ENCODE measurements around the gene RASGRP2. TPM values are rescaled to one million over a fixed set of nuclear protein-coding genes. Genes with fewer than 3 reads are reported as not detected.

Gene RASGRP2
- total and polyA plus RNA-seq, 9 donors = 2.1 to 18.9 (median 7.6) TPM

DNA sequence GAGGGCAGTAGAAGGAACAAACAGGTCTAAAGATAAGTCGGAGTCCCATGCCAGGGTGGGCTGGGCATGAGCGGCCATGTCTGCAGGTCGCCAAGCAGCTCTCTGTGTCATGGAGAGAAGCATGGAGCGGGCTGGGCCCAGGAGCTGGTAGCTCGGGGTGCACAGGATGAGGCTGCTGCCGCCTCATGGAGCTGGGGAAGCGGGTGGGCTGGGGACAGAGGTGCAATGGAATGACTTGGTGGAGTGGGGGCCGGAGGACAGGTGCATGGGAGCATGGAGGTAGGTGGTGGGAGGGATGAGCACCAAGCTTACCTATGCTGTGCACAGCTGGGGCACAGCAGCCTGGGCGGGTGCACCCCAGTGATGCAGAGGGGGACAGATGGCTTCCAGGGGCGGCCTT is 24.5 kb downstream of the RASGRP2 start:
- Histone ChIP-seq H3K4me1 (ENCODE audit: insufficient read depth) (no peaks in the 10 kb centered on the region), H3K27me3 (no peaks in the 10 kb centered on the region), H3K36me3 (no peaks in the 10 kb centered on the region), H3K9me3 (no peaks in the 10 kb centered on the region), H3K4me3 (no peak overlapping the region), H3K27ac (no peak overlapping the region)
- intact Hi-C loops (cut with DNase I) = no loop called here
- no peak for TF ChIP-seq POLR2A (IDR thresholded peaks at IDR 0.05)
- no peak for TF ChIP-seq EP300 (IDR thresholded peaks at IDR 0.05)
- TF ChIP-seq, protein P1, sequence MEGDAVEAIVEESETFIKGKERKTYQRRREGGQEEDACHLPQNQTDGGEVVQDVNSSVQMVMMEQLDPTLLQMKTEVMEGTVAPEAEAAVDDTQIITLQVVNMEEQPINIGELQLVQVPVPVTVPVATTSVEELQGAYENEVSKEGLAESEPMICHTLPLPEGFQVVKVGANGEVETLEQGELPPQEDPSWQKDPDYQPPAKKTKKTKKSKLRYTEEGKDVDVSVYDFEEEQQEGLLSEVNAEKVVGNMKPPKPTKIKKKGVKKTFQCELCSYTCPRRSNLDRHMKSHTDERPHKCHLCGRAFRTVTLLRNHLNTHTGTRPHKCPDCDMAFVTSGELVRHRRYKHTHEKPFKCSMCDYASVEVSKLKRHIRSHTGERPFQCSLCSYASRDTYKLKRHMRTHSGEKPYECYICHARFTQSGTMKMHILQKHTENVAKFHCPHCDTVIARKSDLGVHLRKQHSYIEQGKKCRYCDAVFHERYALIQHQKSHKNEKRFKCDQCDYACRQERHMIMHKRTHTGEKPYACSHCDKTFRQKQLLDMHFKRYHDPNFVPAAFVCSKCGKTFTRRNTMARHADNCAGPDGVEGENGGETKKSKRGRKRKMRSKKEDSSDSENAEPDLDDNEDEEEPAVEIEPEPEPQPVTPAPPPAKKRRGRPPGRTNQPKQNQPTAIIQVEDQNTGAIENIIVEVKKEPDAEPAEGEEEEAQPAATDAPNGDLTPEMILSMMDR (IDR thresholded peaks at IDR 0.05) = no peak
- 85 to 89% (median 85%) methylated on average over 10 of the region's 10 CpGs for WGBS, 3 donors
- DNase-seq = peak in 1 of 5 donors; percentile 28

DNA sequence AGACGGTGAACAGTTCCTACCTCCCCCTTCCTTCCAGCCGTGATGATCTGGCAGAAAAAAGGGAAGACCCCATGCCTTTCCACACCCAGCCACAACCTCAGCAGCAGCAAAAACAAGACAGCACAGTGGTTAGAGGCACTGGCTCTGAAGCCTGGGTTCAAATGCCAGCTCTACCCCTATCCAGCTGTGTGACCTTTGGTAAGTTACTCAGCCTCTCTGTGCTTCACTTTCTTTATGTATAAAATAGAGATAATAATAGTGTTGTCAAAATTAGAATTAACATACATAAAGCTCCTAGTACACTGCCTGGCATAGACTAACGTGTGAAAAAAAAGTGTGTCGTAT is 25.2 kb downstream of the RASGRP2 start:
- Histone ChIP-seq H3K36me3 (no peaks in the 10 kb centered on the region), H3K27ac (no peak overlapping the region), H3K27me3 (no peaks in the 10 kb centered on the region), H3K4me1 (ENCODE audit: insufficient read depth) (no peaks in the 10 kb centered on the region), H3K4me3 (no peak overlapping the region), H3K9me3 (no peaks in the 10 kb centered on the region)
- TF ChIP-seq EP300 (IDR thresholded peaks at IDR 0.05) (no peak), POLR2A (IDR thresholded peaks at IDR 0.05) (no peak)
- TF ChIP-seq, protein P1 (IDR thresholded peaks at IDR 0.05) = no peak
- intact Hi-C loops (cut with DNase I) = no loop called here
- 46 to 52% (median 49%) methylated on average over 4 of the region's 4 CpGs for WGBS, 3 donors
- no peak for DNase-seq

DNA sequence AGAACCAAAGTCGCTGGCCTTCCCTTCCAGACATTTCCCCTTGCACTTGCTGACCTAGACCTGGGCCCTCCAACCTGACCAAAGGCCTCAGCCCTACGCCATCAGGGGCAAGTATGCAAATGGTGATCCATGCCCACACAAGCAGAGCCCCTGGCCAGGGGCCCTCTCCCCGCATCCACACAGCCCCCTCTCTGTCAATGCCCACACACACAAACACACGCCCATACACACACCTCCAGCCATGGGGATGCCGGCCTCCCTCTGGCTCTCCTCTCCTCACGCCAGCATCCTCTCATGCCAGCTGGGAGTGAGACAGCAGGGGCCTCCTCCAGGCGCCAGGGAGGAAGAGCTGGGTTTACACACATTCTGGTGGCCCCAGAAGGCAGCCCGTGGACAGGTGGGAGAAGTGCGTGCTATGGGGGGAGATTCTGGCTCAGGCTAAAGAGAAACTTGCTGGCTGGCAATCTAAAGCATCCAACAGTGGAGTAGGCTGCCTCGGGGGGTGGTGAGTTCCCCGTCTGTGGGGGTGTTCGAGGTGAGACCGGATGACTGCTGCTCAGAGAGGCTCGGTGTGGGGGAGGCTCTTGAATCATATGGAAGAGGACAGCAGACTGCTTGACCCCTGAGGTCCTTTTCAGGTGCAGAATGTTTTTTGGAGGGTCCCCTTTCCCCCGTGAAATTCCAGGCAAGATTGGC is 25.7 kb downstream of the RASGRP2 start:
- intact Hi-C loops (cut with DNase I) = no loop called here
- peak in 1 of 5 donors; percentile 16 for DNase-seq
- WGBS, 3 donors = 56 to 68% (median 63%) methylated on average over 15 of the region's 15 CpGs
- H3K27ac ChIP-seq = no peak overlapping the region
- H3K4me1 ChIP-seq (ENCODE audit: insufficient read depth) = no peaks in the 10 kb centered on the region
- TF ChIP-seq EP300 (IDR thresholded peaks at IDR 0.05) = no peak
- TF ChIP-seq, protein P1 (IDR thresholded peaks at IDR 0.05) = no peak
- no peaks in the 10 kb centered on the region for H3K36me3 ChIP-seq
- H3K27me3 ChIP-seq = no peaks in the 10 kb centered on the region
- H3K9me3 ChIP-seq = no peaks in the 10 kb centered on the region
- H3K4me3 ChIP-seq = no peak overlapping the region

DNA sequence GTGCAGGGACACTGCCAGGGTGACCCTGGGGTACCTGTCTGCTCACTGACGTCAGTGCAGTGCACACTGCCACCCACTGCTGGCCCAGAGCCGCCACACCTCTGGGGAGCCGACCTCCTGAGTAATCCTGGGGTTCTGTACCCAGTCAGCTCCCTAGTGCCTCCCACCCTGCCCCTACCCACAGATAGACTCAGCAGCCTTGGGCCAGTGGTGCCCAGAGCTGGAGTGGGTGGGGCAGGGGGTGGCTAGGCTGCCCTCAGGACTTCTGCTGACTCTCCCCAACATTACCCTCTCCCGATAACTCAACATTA is 26.7 kb downstream of the RASGRP2 start:
- H3K27ac ChIP-seq = no peak overlapping the region
- no peaks in the 10 kb centered on the region for H3K27me3 ChIP-seq
- no peak overlapping the region for H3K4me3 ChIP-seq
- H3K36me3 ChIP-seq = no peaks in the 10 kb centered on the region
- TF ChIP-seq, protein P1 (IDR thresholded peaks at IDR 0.05) = no peak
- TF ChIP-seq EP300 (IDR thresholded peaks at IDR 0.05) (no peak), POLR2A (IDR thresholded peaks at IDR 0.05) (no peak)
- intact Hi-C loops (cut with DNase I) = no loop called here
- WGBS, 3 donors = 66 to 80% (median 68%) methylated on average over 4 of the region's 4 CpGs
- no peaks in the 10 kb centered on the region for H3K4me1 ChIP-seq (ENCODE audit: insufficient read depth)
- H3K9me3 ChIP-seq = no peaks in the 10 kb centered on the region
- DNase-seq = no peak
